DOHH2 (cell line): ENCODE data around the gene DSTYK.
"Not testable (repeated sequence)": the region's sequence is repeated elsewhere in the genome, so short reads cannot be mapped to it uniquely, and the experiment has no call there.

ENCODE experiments used
- H3F3A ChIP-seq: fragments of 200-600 bp; sonication (generic), shearing (Covaris generic); 2 replicates; pipeline ENCODE4 v1.6.0; 2016; ENCODE audit warnings: antibody characterized with exemption, mild to moderate bottlenecking; ENCODE audit not compliant: control insufficient read depth, insufficient read depth
- H3K27ac ChIP-seq: fragments of 200-600 bp; sonication (generic); 2 replicates; pipeline ENCODE4 v1.5.1; 2014; ENCODE audit warnings: low read depth, mild to moderate bottlenecking, low read length, moderate library complexity
- H3K27me3 ChIP-seq: fragments of 200-600 bp; sonication (generic); 2 replicates; pipeline ENCODE4 v1.6.1; 2014; ENCODE audit warnings: mild to moderate bottlenecking, low read length, mixed read lengths; ENCODE audit not compliant: control insufficient read depth
- H3K36me3 ChIP-seq: fragments of 200-600 bp; sonication (generic); 2 replicates; pipeline ENCODE4 v1.6.1; 2014; ENCODE audit warnings: mild to moderate bottlenecking, low read length, moderate library complexity, mixed read lengths; ENCODE audit not compliant: control insufficient read depth
- H3K4me1 ChIP-seq: fragments of 200-600 bp; sonication (generic); 2 replicates; pipeline ENCODE4 v1.6.1; 2014; ENCODE audit warnings: mild to moderate bottlenecking, low read length, mixed read lengths; ENCODE audit not compliant: control insufficient read depth
- H3K4me2 ChIP-seq: fragments of 200-600 bp; sonication (generic); 2 replicates; pipeline ENCODE4 v1.6.0; 2014; ENCODE audit warnings: mild to moderate bottlenecking, low read length, moderate library complexity
- H3K4me3 ChIP-seq: fragments of 200-600 bp; sonication (generic); 2 replicates; pipeline ENCODE4 v1.5.1; 2014; ENCODE audit warnings: mild to moderate bottlenecking, low read length, mixed read lengths
- H3K79me2 ChIP-seq: fragments of 200-600 bp; sonication (generic); 2 replicates; pipeline ENCODE4 v1.6.1; 2014; ENCODE audit warnings: mild to moderate bottlenecking, low read length, mixed read lengths; ENCODE audit not compliant: control insufficient read depth
- H3K9me2 ChIP-seq: fragments of 200-600 bp; sonication (generic); replicated peaks from 2 replicates; pipeline ENCODE4 v1.6.1; 2014; ENCODE audit warnings: mild to moderate bottlenecking, low read length, mixed read lengths; ENCODE audit not compliant: control insufficient read depth
- H3K9me3 ChIP-seq: fragments of 200-600 bp; sonication (generic); 2 replicates; pipeline ENCODE4 v1.6.1; 2014; ENCODE audit warnings: antibody characterized with exemption, low read length, mixed read lengths; ENCODE audit not compliant: control insufficient read depth, insufficient read depth
- H4K20me1 ChIP-seq: fragments of 200-600 bp; sonication (generic); 2 replicates; pipeline ENCODE4 v1.6.0; 2014; ENCODE audit warnings: low read depth, mild to moderate bottlenecking, antibody characterized with exemption, low read length, moderate library complexity; ENCODE audit not compliant: control insufficient read depth, insufficient read depth
- EZH2phosphoT487 ChIP-seq: fragments of 200-600 bp; sonication (generic); IDR thresholded peaks from 2 replicates; pipeline ENCODE4 v1.6.1; 2017; ENCODE audit warnings: borderline replicate concordance, mild to moderate bottlenecking, antibody characterized with exemption, low read length, moderate library complexity, mixed read lengths
- TF ChIP-seq, protein P1 (sequence below): fragments of 200-600 bp; sonication (generic); IDR thresholded peaks from one replicate; pipeline ENCODE4 v1.5.1; 2014; ENCODE audit warnings: antibody characterized with exemption, mild to moderate bottlenecking, low read depth, low read length; ENCODE audit not compliant: poor library complexity, severe bottlenecking

Gene DSTYK

DNA sequence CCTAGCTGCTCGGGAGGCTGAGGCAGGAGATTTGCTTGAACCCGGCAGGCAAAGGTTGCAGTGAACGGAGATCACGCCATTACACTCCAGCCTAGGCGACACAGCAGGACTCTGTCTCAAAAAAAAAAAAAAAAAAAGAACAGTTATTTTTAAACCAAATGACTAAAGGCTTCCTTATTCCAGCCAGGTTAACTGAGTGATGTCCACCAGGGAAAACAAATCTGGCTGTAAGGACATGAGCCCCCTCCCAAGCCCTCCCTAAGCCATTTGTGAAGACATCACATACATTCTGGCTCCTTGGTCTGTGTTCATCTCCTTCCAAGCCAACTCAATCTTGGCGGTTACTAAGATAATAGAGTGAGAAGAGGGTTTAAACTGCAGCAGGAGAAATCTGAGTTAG, 24.4 kb upstream of the DSTYK start:
- H3K27ac ChIP-seq, result no peak overlapping the region
- TF ChIP-seq EZH2phosphoT487, result no peak
- TF ChIP-seq, protein P1, sequence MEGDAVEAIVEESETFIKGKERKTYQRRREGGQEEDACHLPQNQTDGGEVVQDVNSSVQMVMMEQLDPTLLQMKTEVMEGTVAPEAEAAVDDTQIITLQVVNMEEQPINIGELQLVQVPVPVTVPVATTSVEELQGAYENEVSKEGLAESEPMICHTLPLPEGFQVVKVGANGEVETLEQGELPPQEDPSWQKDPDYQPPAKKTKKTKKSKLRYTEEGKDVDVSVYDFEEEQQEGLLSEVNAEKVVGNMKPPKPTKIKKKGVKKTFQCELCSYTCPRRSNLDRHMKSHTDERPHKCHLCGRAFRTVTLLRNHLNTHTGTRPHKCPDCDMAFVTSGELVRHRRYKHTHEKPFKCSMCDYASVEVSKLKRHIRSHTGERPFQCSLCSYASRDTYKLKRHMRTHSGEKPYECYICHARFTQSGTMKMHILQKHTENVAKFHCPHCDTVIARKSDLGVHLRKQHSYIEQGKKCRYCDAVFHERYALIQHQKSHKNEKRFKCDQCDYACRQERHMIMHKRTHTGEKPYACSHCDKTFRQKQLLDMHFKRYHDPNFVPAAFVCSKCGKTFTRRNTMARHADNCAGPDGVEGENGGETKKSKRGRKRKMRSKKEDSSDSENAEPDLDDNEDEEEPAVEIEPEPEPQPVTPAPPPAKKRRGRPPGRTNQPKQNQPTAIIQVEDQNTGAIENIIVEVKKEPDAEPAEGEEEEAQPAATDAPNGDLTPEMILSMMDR, result no peak
- no peaks in the 10 kb centered on the region for H4K20me1 ChIP-seq
- H3K79me2 ChIP-seq, result no peaks in the 10 kb centered on the region
- no peaks in the 10 kb centered on the region for H3K9me2 ChIP-seq
- H3K27me3 ChIP-seq, result peaks cover 52% of the 10 kb centered on the region
- no peaks in the 10 kb centered on the region for H3K9me3 ChIP-seq
- H3K4me2 ChIP-seq, result no peak overlapping the region
- peaks cover 3% of the 10 kb centered on the region; the same call in 1 of the 2 replicates for H3K4me1 ChIP-seq
- H3K36me3 ChIP-seq, result no peaks in the 10 kb centered on the region
- no peak overlapping the region for H3K4me3 ChIP-seq
- no peaks in the 10 kb centered on the region for H3F3A ChIP-seq

DNA sequence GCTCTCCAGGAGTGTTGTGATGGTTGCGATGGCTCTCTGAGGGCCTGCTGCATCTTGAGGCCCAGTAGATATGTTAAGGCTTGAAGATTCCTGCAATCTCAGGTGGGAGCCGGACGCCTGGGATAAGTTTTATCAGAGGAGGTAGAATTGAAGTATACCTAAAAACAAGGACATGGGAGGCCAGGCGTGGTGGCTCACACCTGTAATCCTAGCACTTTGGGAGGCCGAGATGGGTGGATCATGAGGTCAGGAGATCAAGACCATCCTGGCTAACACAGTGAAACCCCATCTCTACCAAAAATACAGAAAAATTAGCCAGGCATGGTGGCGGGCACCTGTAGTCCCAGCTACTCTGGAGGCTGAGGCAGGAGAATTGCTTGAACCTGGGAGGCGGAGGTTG, 22.5 kb upstream of the DSTYK start:
- H3K79me2 ChIP-seq, H3K4me2 ChIP-seq, H3K36me3 ChIP-seq, H3K4me3 ChIP-seq, H4K20me1 ChIP-seq, H3K9me3 ChIP-seq, H3K27ac ChIP-seq, H3K9me2 ChIP-seq, H3F3A ChIP-seq: not testable (repeated sequence)
- Histone ChIP-seq H3K27me3 (peaks cover 47% of the 10 kb centered on the region), H3K4me1 (peaks cover 20% of the 10 kb centered on the region)

DNA sequence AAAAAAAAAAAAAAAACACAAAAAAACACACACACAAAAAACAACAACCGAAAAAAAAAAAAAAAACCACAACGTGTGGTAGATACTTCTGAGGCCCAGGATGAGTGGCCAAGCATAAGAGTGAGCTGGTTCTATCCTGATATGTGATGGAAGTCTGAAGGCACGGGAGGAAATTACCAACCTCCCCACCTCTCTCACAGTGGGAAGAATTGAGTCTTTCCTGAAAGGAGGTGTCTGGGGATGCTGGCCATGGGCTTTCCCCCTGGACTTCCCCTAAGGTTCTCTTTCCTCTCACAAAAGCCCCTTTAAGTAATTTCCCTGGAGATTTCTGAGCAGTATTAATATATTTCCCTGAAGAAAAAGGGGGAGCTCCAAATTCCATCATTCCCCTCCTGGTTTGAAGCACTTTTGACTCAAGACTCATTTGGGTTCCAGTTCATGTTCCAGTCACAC, 21.5 kb upstream of the DSTYK start:
- no peaks in the 10 kb centered on the region for H4K20me1 ChIP-seq
- peaks cover 46% of the 10 kb centered on the region for H3K27me3 ChIP-seq
- no peaks in the 10 kb centered on the region for H3K79me2 ChIP-seq
- no peaks in the 10 kb centered on the region for H3K36me3 ChIP-seq
- H3K4me3 ChIP-seq, result no peak overlapping the region
- TF ChIP-seq, protein P1, result no peak
- no peak for TF ChIP-seq EZH2phosphoT487
- H3K9me3 ChIP-seq, result no peaks in the 10 kb centered on the region
- H3K9me2 ChIP-seq, result no peaks in the 10 kb centered on the region
- H3F3A ChIP-seq, result no peaks in the 10 kb centered on the region
- peaks cover 29% of the 10 kb centered on the region for H3K4me1 ChIP-seq
- H3K27ac ChIP-seq, result no peak overlapping the region
- no peak overlapping the region for H3K4me2 ChIP-seq

DNA sequence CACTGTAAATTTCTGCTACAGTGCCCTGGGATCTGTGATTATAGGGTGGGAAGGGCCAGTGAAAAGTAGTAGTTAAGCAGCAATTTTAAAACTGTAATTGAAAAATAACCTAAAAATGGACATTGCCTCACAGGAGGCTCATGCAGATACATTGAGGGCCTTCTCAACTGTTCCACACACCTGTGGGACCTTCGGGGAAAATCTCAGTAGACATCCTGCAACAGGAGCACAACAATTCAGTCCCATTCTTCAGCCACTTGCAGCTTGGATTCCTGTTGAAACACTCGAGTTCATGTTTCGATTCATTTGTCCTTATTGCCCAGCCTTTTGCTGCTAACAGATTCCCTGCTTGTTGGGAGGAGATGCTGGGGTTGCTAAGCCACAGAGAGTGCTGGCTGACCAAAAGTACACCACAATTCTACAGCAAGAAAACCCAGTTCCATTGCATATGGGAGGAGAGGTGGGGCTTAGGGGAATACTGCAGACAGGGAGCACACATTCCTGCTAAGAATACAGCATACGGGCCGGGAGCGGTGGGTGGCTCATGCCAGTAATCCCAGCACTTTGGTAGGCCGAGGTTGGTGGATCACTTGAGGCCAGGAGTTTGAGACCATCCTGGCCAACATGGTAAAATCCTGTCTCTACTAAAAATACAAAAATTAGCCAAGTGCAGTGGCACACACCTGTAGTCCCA, 20.8 kb upstream of the DSTYK start:
- no peaks in the 10 kb centered on the region for H3K36me3 ChIP-seq
- H3K79me2 ChIP-seq, result no peaks in the 10 kb centered on the region
- no peak overlapping the region for H3K4me2 ChIP-seq
- peaks cover 32% of the 10 kb centered on the region for H3K4me1 ChIP-seq
- no peak overlapping the region for H3K27ac ChIP-seq
- no peak for TF ChIP-seq EZH2phosphoT487
- TF ChIP-seq, protein P1, result no peak
- H3K27me3 ChIP-seq, result peaks cover 41% of the 10 kb centered on the region
- no peaks in the 10 kb centered on the region for H3K9me3 ChIP-seq
- H3F3A ChIP-seq, result no peaks in the 10 kb centered on the region
- H4K20me1 ChIP-seq, result no peaks in the 10 kb centered on the region
- no peak overlapping the region for H3K4me3 ChIP-seq
- H3K9me2 ChIP-seq, result no peaks in the 10 kb centered on the region
